ENCODE results near the gene POLR3H.

Gene POLR3H

GRCh38 chr22:41534219-41534618 lies 10.1 kb downstream of the POLR3H start:
- DNase-seq: no peak

DNA sequence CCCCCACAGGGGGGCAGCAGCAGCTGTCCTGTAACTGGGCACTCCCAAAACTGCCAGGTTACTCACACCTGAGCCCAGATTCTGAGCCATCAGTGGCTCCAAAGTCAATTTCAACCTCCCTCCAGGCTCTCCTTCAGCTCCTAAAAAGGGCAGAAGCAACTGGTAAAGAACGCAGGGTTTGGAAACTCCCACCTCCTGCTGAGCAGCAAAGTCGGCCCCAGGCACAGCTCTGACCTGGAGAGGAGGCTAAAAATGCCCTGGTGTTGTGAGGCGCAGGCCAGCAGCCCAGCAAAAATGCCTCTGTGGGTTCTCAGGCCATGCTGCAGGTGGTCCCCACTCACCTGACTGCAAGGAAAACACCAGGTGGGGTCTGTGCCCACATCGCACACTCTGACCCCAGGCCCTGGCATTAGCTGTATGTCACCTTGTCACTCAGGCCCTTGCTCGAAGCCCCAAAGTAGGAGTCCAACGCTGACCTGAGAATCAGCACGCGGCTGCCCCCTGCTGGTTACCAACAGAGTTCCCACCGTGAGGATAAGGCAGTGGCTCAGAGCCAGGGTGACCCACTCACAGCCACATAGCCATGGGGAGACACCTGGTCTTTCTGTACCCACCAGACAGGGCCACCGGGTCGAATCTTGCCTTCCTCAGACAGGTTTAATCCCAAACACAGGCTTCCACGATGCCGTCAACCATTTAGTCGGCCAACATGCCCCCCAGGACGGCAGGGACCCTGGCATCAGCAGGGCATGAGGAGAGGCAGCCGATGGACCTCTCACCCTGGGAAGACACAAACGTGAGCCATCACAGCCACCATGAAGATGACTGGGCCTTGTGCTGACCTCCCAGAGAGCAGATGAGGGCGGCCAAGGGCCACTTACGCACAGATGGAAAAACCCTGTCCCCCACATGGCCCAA lies 11.1 kb downstream of the POLR3H start:
- DNase-seq: peak; percentile 56

- DNase-seq: no peak
Measured at GRCh38 chr22:41531715-41532477, 12.4 kb downstream of the POLR3H start.

DNA sequence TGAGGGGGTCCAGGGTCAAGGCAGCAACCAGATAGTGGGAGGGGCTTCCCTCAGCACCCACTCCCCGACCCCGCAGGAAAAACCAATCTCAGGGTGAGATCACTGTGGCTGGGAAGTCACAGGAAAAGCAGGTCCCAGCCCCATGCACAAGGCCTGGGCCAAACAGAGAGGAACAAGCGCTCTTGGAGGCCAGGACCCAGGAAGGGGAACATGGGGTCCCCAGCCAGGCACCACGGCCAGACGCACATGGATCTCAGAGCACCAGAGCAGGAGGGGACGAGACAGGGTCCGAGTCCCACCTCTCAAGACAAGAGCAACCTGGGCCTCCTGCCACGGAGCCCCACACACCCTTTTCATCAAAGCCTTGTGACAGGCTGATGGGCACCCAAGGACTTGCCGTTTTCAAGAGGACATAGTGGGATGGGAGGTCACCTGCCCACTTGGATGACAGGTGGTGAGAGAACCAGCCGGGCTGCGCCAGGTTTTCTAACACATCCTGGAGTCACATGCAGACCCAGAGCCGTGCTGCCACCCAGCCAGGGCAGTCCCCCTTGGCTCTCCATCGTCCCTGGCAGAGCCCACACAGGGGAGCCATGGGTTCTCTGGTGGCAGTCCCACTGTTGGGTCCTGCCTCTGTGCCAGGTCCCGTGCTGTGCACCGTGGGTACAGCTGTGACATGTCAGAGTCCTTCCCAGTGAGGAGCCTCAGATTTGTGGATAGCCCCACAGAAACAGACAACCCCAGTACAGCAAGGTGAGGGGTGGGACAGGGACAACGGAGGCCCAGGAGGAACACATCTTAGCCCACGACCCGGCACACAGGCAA lies 13.2 kb downstream of the POLR3H start:
- DNase-seq: no peak

GRCh38 chr22:41528938-41529561 lies 15.2 kb downstream of the POLR3H start:
- no peak for DNase-seq

- no peak for DNase-seq
Measured at GRCh38 chr22:41528132-41528766, 16.0 kb downstream of the POLR3H start.

- DNase-seq: peak; percentile 21
Measured at GRCh38 chr22:41526830-41527799, 17.2 kb downstream of the POLR3H start.

GRCh38 chr22:41526226-41526829 lies 17.9 kb downstream of the POLR3H start:
- no peak for DNase-seq

GRCh38 chr22:41525450-41526225 lies 18.6 kb downstream of the POLR3H start:
- DNase-seq: no peak

DNA sequence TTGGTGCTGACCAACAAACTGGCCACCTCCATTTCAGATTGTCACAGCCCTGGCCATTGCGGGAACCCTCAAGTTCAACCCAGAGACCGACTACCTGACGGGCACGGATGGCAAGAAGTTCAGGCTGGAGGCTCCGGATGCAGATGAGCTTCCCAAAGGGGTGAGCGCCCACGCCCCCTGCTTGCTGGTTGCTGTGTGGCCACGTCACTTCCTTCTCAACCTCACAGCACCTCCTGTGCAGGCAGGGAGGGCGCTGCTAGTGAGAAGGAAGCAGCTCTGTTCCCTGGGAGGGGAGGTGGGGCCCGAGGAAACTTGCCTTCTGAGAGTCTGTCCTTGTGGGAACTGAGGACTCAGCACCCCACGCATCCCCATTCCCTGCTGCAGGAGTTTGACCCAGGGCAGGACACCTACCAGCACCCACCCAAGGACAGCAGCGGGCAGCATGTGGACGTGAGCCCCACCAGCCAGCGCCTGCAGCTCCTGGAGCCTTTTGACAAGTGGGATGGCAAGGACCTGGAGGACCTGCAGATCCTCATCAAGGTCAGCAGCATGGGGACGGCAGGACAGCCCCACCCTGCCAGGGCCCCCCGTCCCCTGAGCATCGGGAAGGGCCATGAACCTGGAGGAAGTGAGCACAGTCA lies 19.3 kb downstream of the POLR3H start:
- DNase-seq: no peak

DNA sequence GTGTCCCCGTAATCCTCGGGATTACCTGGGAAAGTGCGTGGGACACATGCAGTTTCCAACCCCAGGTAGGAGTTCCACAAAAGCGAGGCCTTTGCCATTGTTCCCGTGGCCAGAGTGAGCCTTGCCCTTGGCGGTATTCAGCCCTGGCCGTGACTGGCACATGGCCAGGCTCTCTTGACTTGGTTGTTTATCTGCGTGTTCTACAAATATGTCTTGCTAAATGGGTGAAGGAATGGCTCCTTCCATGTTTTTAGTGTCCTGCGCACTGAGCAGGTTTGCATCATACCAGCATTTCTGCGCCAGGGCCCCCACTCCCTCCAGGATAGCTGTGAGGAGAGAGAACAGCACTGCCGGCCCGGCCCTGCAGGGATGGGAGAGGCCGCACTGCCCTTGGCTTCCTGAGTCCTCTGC lies 20.0 kb downstream of the POLR3H start:
- DNase-seq: no peak

GRCh38 chr22:41523464-41524221 lies 20.6 kb downstream of the POLR3H start:
- peak; percentile 62 for DNase-seq

GRCh38 chr22:41522813-41523212 lies 21.5 kb downstream of the POLR3H start:
- DNase-seq: no peak

- DNase-seq: no peak
Measured at GRCh38 chr22:41521126-41521525, 23.1 kb downstream of the POLR3H start.

GRCh38 chr22:41518048-41518347 lies 26.3 kb downstream of the POLR3H start:
- no peak for DNase-seq

DNA sequence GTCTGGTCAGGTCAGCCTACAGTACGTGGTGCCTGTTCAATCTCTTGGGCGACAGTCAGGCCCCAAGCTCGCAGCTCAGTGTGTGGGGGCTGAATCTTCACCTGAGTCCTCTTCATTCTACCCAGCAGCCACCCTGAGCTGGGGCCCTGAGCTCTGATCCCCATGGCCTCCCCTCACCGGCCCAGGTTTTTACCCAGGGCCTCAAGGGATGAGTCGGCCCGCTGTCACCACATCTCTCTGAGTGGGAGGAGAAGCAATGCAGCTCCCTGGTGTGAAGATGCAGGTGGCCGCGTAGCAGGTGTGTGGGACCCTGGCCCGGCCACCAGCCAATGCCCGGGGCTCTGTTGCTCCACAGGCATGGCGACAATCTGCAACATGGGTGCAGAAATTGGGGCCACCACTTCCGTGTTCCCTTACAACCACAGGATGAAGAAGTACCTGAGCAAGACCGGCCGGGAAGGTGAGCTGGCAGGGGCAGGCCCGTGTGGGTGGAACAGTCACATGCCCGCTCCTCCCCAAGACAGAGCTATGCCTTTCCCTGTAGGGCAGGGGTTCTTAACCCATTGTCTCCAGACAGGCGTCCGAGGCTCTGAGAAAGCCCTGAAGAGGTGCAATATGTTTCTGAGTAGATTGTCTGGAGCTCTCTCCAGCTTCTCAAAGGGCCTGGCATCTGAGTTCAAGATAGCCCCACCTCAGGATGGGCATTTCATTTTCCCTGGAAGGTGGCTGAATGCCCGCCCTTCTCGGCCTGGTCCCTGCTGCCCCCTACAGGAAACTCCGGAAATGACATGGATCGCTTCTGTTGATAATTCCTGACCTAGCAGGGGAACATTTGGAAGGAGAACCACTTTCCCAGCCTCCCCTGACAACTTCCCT lies 26.9 kb downstream of the POLR3H start:
- DNase-seq: peak; percentile 50

GRCh38 chr22:41516462-41516861 lies 27.8 kb downstream of the POLR3H start:
- no peak for DNase-seq

Measured in fibroblast of skin of back (primary cell).